Nephron (organoid): ENCODE measurements around the gene INSYN2B.

Experiments used
- H3K27ac Mint-ChIP-seq, 3 experiments: 2 replicates each; pipeline ENCODE4 v1.8.0; 2020; ENCODE audit warnings: mixed read lengths in 3 of 3, mild to moderate bottlenecking in 2 of 3, moderate library complexity in 1 of 3
- H3K27me3 Mint-ChIP-seq: 2 replicates; pipeline ENCODE4 v1.8.0; 2021; ENCODE audit warnings: low read depth, mild to moderate bottlenecking, moderate library complexity, mixed read lengths
- H3K36me3 Mint-ChIP-seq: 2 replicates; pipeline ENCODE4 v1.8.0; 2020; ENCODE audit warnings: low read depth, mixed read lengths
- H3K4me1 Mint-ChIP-seq: 2 replicates; pipeline ENCODE4 v1.8.0; 2020; ENCODE audit warnings: mixed read lengths
- H3K4me3 Mint-ChIP-seq, 3 experiments: 2 replicates each; pipeline ENCODE4 v1.8.0; 2020; ENCODE audit warnings: mild to moderate bottlenecking in 3 of 3, mixed read lengths in 3 of 3, moderate library complexity in 2 of 3
- H3K9me3 Mint-ChIP-seq: 2 replicates; pipeline ENCODE4 v1.8.0; 2020; ENCODE audit warnings: mixed read lengths
- TF ChIP-seq, protein P1 (sequence below), 3 experiments: fragments of 200-600 bp; sonication (generic); IDR thresholded peaks; one replicate each; pipeline ENCODE4 v1.5.0; 2021; ENCODE audit warnings: antibody characterized with exemption in 3 of 3; ENCODE audit not compliant: unreplicated experiment in 3 of 3

The INSYN2B gene

DNA sequence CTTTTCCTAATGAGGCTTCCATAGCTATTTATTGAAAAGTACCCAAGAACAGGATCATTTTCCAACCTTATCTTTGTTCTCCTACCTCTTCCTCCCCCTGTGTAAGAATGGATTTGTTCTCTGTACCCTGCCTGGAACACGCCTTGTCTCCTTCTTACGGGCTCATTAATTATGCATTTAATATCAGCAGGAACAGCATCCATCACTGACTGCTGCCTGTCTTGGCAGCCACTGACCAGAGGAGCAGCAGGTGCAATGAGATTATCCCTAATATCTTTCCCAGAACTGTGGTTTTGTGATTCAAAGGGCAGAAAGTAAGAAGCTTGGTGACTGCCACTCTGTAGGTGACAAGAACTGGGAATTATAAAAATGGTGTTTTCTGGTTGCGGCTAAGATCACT is 19.3 kb upstream of the INSYN2B start:
- Mint-ChIP-seq H3K4me1 (no peaks in the 10 kb centered on the region), H3K9me3 (no peaks in the 10 kb centered on the region), H3K27ac (no peak overlapping the region), H3K27me3 (no peaks in the 10 kb centered on the region), H3K4me3 (no peak overlapping the region), H3K36me3 (no peaks in the 10 kb centered on the region)
- TF ChIP-seq, protein P1, sequence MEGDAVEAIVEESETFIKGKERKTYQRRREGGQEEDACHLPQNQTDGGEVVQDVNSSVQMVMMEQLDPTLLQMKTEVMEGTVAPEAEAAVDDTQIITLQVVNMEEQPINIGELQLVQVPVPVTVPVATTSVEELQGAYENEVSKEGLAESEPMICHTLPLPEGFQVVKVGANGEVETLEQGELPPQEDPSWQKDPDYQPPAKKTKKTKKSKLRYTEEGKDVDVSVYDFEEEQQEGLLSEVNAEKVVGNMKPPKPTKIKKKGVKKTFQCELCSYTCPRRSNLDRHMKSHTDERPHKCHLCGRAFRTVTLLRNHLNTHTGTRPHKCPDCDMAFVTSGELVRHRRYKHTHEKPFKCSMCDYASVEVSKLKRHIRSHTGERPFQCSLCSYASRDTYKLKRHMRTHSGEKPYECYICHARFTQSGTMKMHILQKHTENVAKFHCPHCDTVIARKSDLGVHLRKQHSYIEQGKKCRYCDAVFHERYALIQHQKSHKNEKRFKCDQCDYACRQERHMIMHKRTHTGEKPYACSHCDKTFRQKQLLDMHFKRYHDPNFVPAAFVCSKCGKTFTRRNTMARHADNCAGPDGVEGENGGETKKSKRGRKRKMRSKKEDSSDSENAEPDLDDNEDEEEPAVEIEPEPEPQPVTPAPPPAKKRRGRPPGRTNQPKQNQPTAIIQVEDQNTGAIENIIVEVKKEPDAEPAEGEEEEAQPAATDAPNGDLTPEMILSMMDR (IDR thresholded peaks at IDR 0.05; ENCODE audit: unreplicated experiment in 3 of 3), result no peak

GRCh38 chr5:169997798-169998197 is 17.5 kb upstream of the INSYN2B start:
- TF ChIP-seq, protein P1 (IDR thresholded peaks at IDR 0.05; ENCODE audit: unreplicated experiment in 3 of 3), result no peak
- no peaks in the 10 kb centered on the region for H3K9me3 Mint-ChIP-seq
- no peak overlapping the region for H3K4me3 Mint-ChIP-seq
- H3K27me3 Mint-ChIP-seq, result no peaks in the 10 kb centered on the region
- H3K36me3 Mint-ChIP-seq, result no peaks in the 10 kb centered on the region
- peaks cover 16% of the 10 kb centered on the region for H3K4me1 Mint-ChIP-seq
- no peak overlapping the region for H3K27ac Mint-ChIP-seq

DNA sequence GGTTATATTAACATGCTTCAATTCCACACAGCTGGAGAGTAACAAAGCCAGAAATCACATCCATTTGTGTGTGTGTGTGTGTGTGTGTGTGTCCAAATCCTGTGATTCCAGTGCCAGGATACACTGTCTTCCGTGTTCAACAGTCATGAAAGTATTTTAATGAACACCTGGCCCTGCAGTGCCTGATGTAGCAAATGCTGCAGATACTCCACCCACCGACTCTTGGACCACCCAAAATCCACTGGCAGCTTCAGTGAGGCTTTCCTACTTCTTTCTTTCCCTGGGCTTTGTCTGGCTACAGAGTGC is 13.1 kb upstream of the INSYN2B start:
- Mint-ChIP-seq H3K4me1 (peaks cover 25% of the 10 kb centered on the region), H3K36me3 (no peaks in the 10 kb centered on the region), H3K4me3 (no peak overlapping the region), H3K27ac (peak overlapping the region in 2 of 3 experiments; percentile 10 to 45), H3K9me3 (no peaks in the 10 kb centered on the region), H3K27me3 (no peaks in the 10 kb centered on the region)
- TF ChIP-seq, protein P1 (IDR thresholded peaks at IDR 0.05; ENCODE audit: unreplicated experiment in 3 of 3), result no peak

DNA sequence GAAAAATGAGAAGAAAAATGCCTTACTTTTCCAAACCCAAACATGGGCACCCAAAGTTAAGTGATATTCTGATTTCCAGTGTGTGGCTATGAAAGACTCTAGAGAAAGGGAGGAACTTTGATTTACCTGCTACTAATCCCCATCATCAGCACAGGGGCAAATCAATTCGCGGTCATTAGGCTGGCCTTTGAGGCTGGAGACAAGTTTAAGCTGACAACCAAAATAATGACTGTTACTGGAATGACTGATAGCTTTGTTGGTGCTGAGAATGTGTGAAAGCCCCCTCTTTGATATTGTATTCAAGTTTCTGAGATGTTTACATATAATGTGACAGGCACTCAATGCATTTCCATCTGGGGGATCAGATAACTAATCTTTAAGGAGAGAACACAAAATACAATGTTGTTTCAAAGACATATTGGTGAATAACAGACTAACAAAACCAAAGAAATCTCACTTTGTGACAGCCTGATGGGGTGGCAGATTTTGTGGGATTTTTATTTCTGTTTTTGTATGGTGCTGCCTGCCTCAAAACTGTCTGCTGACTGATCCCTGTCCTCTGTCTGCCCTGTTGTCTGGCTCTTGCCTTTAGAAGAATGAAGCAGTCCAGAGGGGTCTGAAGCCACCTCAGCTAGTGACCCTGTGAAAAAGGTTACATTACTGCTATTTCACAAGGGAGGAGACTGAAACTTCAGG is 12.6 kb upstream of the INSYN2B start:
- TF ChIP-seq, protein P1 (IDR thresholded peaks at IDR 0.05; ENCODE audit: unreplicated experiment in 3 of 3), result no peak
- Mint-ChIP-seq H3K27me3 (no peaks in the 10 kb centered on the region), H3K27ac (peak overlapping the region in 2 of 3 experiments; percentile 10 to 45), H3K9me3 (no peaks in the 10 kb centered on the region), H3K4me1 (peaks cover 25% of the 10 kb centered on the region), H3K4me3 (no peak overlapping the region), H3K36me3 (no peaks in the 10 kb centered on the region)

DNA sequence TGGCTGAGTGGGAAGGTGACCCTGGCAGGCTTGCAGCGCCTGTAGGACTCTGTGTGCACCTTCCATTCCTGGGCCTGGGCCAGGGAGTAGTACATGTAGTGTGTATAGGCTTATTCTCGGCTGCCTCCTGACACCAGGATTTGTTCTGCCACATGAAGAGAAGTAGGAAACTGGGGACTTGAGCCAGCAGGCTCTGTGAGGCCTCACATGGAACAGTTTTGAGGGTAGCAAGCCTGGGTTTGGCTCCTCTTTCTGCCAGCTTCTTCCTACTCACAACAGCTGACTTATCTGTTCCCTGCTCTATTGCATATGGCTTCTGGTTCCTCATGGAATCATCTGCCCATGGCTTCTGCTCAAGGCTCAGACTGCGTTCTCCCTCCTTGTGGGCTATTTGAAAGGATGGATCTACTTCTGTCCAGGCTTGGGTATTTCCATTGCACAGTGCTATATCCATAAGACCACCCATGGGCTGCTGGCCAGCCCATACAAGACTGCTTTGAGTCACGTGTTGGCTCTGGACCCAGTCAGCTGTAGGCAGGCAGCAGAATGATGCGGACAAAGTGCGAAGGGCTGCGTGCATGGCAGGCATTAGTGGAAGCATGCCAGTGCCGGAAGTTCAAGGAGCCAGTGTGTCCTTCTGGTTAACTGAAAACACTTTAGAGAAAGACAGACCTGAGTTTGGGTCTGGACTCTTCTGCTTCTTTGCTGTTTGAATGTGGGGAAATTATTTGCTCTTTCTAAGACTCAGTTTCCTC is 11.0 kb upstream of the INSYN2B start:
- peaks cover 25% of the 10 kb centered on the region for H3K4me1 Mint-ChIP-seq
- peaks cover 7% of the 10 kb centered on the region for H3K27me3 Mint-ChIP-seq
- H3K4me3 Mint-ChIP-seq, result no peak overlapping the region
- TF ChIP-seq, protein P1 (IDR thresholded peaks at IDR 0.05; ENCODE audit: unreplicated experiment in 3 of 3), result no peak
- no peaks in the 10 kb centered on the region for H3K36me3 Mint-ChIP-seq
- peak overlapping the region in 1 of 3 experiments; percentile 62 for H3K27ac Mint-ChIP-seq
- no peaks in the 10 kb centered on the region for H3K9me3 Mint-ChIP-seq
